Cardiac atrium fibroblast (primary cell): ENCODE results near the gene ZAR1L. TPM values are rescaled to one million over a fixed set of nuclear protein-coding genes. Genes with fewer than 3 reads are reported as not detected.

Source experiments
- total RNA-seq: library from RNA; depleted of rRNA; stranded (reverse); fragments of >200 nt; gene quantifications from 2 replicates; pipeline ENCODE4 v1.2.3, GENCODE V29; 2015

The ZAR1L gene
- not detected in 2 replicates for total RNA-seq

GRCh38 chr13:32315238-32316027 is at the start of gene ZAR1L, which contains the start of gene BRCA2:
Gene ZAR1L, minus strand, starts transcription at chr13:32315363. Its CDS starts 3,438 bp downstream, at chr13:32311925.
Gene BRCA2, plus strand, starts transcription at chr13:32315508. Its CDS starts 953 bp downstream, at chr13:32316461.

Other genes with a start within 250 kb of the ZAR1L start
- 2.1 and 6.1 TPM in 2 replicates for gene BRCA2, start 145 bp upstream of the ZAR1L start, total RNA-seq
- gene N4BP2L1, start 112.8 kb upstream of the ZAR1L start, total RNA-seq, result 0.81 and 7.0 TPM in 2 replicates
- gene N4BP2L2, start 223.4 kb upstream of the ZAR1L start, total RNA-seq, result 40.2 and 41.2 TPM in 2 replicates